PC-9 (cell line): ENCODE data around the gene CDH22. TPM values are rescaled to one million over a fixed set of nuclear protein-coding genes. Genes with fewer than 3 reads are reported as not detected.

ENCODE experiments used
- BruUV-seq: library from RNA; stranded (reverse); fragments of 400-500 nt; replicated peaks from 2 replicates; lab custom pipeline; 2021; lab: Mats Ljungman, UMichigan
- CTCF ChIA-PET: fragments of 300-600 bp; sonication (Branson Sonifier 250); formaldehyde crosslinking; loops from one replicate; lab custom pipeline; 2022; ENCODE audit warnings: antibody characterized with exemption; lab: Charles Lee
- POLR2A ChIA-PET: fragments of 300-600 bp; sonication (Branson Sonifier 250); formaldehyde crosslinking; loops from one replicate; lab custom pipeline; 2022; ENCODE audit warnings: antibody characterized with exemption; ENCODE audit not compliant: unreplicated experiment; lab: Charles Lee
- DNase-seq, 2 experiments: peaks; one replicate each; pipeline versions ENCODE4 v3.0.0 to v3.0.0-alpha.2; 2015 to 2022; ENCODE audit warnings: mixed read lengths in 1 of 2
- H2AFZ ChIP-seq: fragments of 200-600 bp; sonication (generic); 2 replicates; pipeline ENCODE4 v1.8.1; 2017; ENCODE audit warnings: antibody characterized with exemption
- H3F3A ChIP-seq: fragments of 200-600 bp; sonication (generic); 2 replicates; pipeline ENCODE4 v1.8.1; 2017; ENCODE audit warnings: antibody characterized with exemption, mild to moderate bottlenecking, low read depth; ENCODE audit not compliant: insufficient read depth
- H3K27ac ChIP-seq: fragments of 200-600 bp; sonication (generic); 2 replicates; pipeline ENCODE4 v1.6.1; 2016; ENCODE audit warnings: mixed run types
- H3K27me3 ChIP-seq: fragments of 200-600 bp; sonication (generic); 2 replicates; pipeline ENCODE4 v1.6.1; 2016; ENCODE audit warnings: low read depth, mixed run types; ENCODE audit not compliant: insufficient read depth
- H3K36me3 ChIP-seq: fragments of 200-600 bp; sonication (generic); 2 replicates; pipeline ENCODE4 v1.6.1; 2016; ENCODE audit warnings: low read depth, mixed run types
- H3K4me1 ChIP-seq: fragments of 200-600 bp; sonication (generic); replicated peaks from 2 replicates; pipeline ENCODE4 v1.6.1; 2016; ENCODE audit warnings: mixed run types; ENCODE audit not compliant: insufficient read depth
- H3K4me2 ChIP-seq: fragments of 200-600 bp; sonication (generic); 2 replicates; pipeline ENCODE4 v1.6.1; 2017; ENCODE audit warnings: mixed run types
- H3K4me3 ChIP-seq: fragments of 200-600 bp; sonication (generic); 2 replicates; pipeline ENCODE4 v1.6.1; 2016; ENCODE audit warnings: mixed run types
- H3K79me2 ChIP-seq: fragments of 200-600 bp; sonication (generic); 2 replicates; pipeline ENCODE4 v1.6.1; 2017; ENCODE audit warnings: low read depth, mixed run types
- H3K9me2 ChIP-seq: fragments of 200-600 bp; sonication (generic); 2 replicates; pipeline ENCODE4 v1.8.1; 2017; ENCODE audit warnings: mild to moderate bottlenecking; ENCODE audit not compliant: insufficient read depth
- H3K9me3 ChIP-seq: fragments of 200-600 bp; sonication (generic); 2 replicates; pipeline ENCODE4 v1.8.1; 2016; ENCODE audit warnings: low read depth; ENCODE audit not compliant: insufficient read depth
- H4K20me1 ChIP-seq: fragments of 200-600 bp; sonication (generic); 2 replicates; pipeline ENCODE4 v1.8.1; 2017; ENCODE audit not compliant: insufficient read depth
- CTCF ChIP-seq: fragments of 200-600 bp; sonication (generic); conservative IDR thresholded peaks from 2 replicates; pipeline ENCODE4 v1.6.1; 2017; ENCODE audit warnings: mixed run types, antibody characterized with exemption, mild to moderate bottlenecking, moderate library complexity
- EZH2 ChIP-seq: fragments of 200-600 bp; sonication (generic); IDR thresholded peaks from 2 replicates; pipeline ENCODE4 v1.8.0; 2017; ENCODE audit warnings: antibody characterized with exemption, low read depth
- intact Hi-C: fragments of 100-400 bp; cut with micrococcal nuclease; formaldehyde crosslinking; loops from one replicate; pipeline ENCODE4 v1.10.0; 2022; ENCODE audit not compliant: unreplicated experiment
- total RNA-seq: library from RNA; stranded (reverse); gene quantifications from 2 replicates; pipeline ENCODE4 v1.2.3, GENCODE V29; 2021

Gene CDH22
- total RNA-seq, 1 experiment from 2014 or later: not detected

GRCh38 chr20:46139908-46140482 lies 168.3 kb downstream of the CDH22 start:
- Histone ChIP-seq H3K27ac (no peak overlapping the region), H3F3A (no peaks in the 10 kb centered on the region), H3K9me2 (no peaks in the 10 kb centered on the region), H3K79me2 (no peaks in the 10 kb centered on the region), H2AFZ (no peak overlapping the region), H3K4me2 (no peak overlapping the region), H4K20me1 (no peaks in the 10 kb centered on the region), H3K36me3 (no peaks in the 10 kb centered on the region), H3K4me3 (no peak overlapping the region), H3K4me1 (no peaks in the 10 kb centered on the region), H3K27me3 (peaks cover 100% of the 10 kb centered on the region), H3K9me3 (no peaks in the 10 kb centered on the region)
- no peak for DNase-seq
- ChIA-PET CTCF (no interaction called here), POLR2A (no interaction called here)
- TF ChIP-seq CTCF: no peak
- no peak for TF ChIP-seq EZH2
- no TSS peak for BruUV-seq
- intact Hi-C loops: no loop called here

- H3K4me3 ChIP-seq: no peak overlapping the region
- ChIA-PET CTCF (no interaction called here), POLR2A (no interaction called here)
- no TSS peak for BruUV-seq
- TF ChIP-seq EZH2: no peak
- TF ChIP-seq CTCF: no peak
- H3K9me3 ChIP-seq: no peaks in the 10 kb centered on the region
- no peaks in the 10 kb centered on the region for H3F3A ChIP-seq
- H3K4me1 ChIP-seq: no peaks in the 10 kb centered on the region
- no peaks in the 10 kb centered on the region for H3K9me2 ChIP-seq
- H3K27me3 ChIP-seq: peaks cover 100% of the 10 kb centered on the region
- H4K20me1 ChIP-seq: no peaks in the 10 kb centered on the region
- intact Hi-C loops: no loop called here
- H3K79me2 ChIP-seq: no peaks in the 10 kb centered on the region
- H3K27ac ChIP-seq: no peak overlapping the region
- H2AFZ ChIP-seq: no peak overlapping the region
- H3K4me2 ChIP-seq: no peak overlapping the region
- no peaks in the 10 kb centered on the region for H3K36me3 ChIP-seq
- DNase-seq: no peak
Measured at GRCh38 chr20:46139266-46139889, 168.9 kb downstream of the CDH22 start.

GRCh38 chr20:46137816-46138215 lies 170.5 kb downstream of the CDH22 start:
- no TSS peak for BruUV-seq
- Histone ChIP-seq H3K9me2 (no peaks in the 10 kb centered on the region), H3K27ac (no peak overlapping the region), H3K4me2 (no peak overlapping the region), H3K9me3 (no peaks in the 10 kb centered on the region), H3K4me3 (no peak overlapping the region), H3K79me2 (no peaks in the 10 kb centered on the region), H4K20me1 (no peaks in the 10 kb centered on the region), H3K36me3 (no peaks in the 10 kb centered on the region), H3K27me3 (peaks cover 95% of the 10 kb centered on the region), H2AFZ (no peak overlapping the region), H3F3A (no peaks in the 10 kb centered on the region), H3K4me1 (no peaks in the 10 kb centered on the region)
- intact Hi-C loops: no loop called here
- ChIA-PET CTCF (no interaction called here), POLR2A (no interaction called here)
- no peak for TF ChIP-seq CTCF
- no peak for TF ChIP-seq EZH2
- DNase-seq: no peak
